HG02981 (cell line): ENCODE data around the gene TMEM266.

Experiments
- ATAC-seq: cut with Tn5 transposase; IDR thresholded peaks from one replicate; pipeline ENCODE4 v1.9.1; 2021; ENCODE audit warnings: mild to moderate bottlenecking, moderate library complexity; ENCODE audit not compliant: unreplicated experiment

TMEM266 gene

DNA sequence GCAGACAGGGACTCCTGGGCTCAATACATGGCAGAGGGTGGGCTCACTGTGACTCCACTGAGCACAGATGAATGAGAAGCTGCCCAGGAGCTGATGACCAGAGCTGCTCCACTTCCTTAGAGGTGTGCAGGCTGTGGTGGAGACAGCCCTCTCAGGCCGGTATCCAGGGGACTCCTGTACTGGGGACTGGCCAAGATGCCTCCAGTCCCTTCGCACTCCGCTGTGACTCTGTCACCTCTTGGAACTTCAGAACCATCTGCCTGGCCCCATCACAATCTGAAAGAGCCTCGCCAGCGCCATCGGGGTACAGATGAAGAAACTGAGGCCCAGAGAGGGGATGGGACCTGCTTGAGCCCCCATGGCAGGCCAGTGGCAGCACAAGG lies 140.3 kb downstream of the TMEM266 start:
- ATAC-seq, result no peak

DNA sequence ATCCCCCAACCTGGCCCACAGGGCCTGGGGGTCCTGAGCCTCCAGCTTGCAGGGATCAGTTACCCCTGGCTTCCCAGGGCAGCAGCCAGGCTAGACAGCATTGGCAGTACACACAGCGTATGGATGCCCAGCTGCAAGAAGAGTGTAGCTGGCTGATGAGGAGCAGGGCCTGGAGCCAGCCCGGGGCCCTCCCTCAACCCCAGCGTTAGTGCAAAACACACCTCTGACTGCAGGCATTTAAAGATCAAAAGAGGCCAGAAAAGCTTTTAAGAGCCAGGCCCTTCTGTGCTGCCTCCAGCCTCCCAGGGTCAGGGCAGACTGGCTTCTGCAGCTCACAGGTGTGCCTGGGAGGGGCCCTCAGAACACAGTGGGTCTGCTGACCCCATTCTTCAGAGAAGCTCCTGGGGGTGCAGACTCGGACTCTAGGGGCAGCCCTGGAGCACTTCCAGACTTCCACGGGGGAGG lies 140.9 kb downstream of the TMEM266 start:
- no peak for ATAC-seq

DNA sequence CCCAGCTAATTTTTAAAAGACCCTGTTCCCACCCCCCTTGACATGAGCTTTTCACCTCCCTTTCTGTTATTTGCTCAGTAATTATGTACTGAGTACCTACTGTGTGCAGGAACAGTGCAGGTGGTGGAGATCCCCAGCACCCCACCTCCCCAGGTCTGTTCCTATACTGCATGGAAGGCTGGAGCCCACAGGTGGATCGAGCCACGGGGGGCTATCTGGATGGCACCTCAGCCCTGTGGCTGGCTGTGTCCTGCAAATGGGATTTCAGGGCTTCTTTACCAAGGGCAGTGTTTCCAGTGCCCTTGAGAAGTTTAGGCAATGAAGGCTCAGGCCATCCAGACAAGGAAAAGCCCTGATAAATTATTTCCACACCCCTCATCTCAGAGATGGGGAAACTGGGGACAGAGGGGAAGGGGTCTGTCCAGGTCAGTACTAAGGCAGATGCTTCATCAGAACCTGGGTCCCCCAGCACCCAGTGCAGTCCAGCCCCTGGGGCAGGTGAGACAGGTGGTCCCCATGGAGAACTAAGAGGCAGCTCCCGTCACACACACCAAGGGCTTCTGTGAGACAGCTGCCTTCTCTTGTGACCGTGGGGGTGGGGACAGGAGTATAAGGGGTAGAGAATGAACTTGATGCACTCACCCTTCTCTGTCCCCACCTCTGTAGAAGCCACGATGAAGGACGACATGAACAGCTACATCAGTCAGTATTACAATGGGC lies 141.9 kb downstream of the TMEM266 start:
- no peak for ATAC-seq

DNA sequence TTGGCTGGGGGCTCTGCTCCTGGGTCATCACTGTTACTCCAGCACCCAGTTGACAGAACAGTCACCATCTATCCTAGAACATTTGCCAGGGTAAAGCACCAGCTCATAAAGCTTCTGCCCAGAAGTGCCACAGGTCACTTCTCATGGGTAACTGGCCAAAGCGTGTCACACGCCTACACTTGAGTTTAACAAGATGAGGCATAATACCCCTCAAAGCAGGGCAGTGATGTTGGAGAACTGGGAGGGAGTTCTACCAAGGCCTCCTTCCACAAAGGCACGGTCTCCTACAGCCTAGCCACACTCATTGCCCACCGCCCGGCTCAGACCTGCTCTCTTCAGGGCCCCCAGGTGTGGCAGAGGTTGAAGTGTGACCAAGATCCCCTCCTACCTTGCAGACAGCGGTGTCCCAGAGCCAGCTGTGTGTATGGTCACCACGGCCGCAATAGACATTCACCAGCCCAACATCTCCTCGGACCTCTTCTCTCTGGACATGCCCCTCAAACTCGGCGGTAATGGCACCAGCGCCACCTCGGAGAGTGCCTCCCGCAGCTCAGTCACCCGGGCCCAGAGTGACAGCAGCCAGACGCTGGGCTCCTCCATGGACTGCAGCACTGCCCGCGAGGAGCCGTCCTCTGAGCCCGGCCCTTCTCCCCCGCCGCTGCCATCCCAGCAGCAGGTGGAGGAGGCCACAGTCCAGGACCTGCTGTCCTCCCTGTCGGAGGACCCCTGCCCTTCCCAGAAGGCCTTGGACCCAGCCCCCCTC lies 143.7 kb downstream of the TMEM266 start:
- ATAC-seq, result no peak

DNA sequence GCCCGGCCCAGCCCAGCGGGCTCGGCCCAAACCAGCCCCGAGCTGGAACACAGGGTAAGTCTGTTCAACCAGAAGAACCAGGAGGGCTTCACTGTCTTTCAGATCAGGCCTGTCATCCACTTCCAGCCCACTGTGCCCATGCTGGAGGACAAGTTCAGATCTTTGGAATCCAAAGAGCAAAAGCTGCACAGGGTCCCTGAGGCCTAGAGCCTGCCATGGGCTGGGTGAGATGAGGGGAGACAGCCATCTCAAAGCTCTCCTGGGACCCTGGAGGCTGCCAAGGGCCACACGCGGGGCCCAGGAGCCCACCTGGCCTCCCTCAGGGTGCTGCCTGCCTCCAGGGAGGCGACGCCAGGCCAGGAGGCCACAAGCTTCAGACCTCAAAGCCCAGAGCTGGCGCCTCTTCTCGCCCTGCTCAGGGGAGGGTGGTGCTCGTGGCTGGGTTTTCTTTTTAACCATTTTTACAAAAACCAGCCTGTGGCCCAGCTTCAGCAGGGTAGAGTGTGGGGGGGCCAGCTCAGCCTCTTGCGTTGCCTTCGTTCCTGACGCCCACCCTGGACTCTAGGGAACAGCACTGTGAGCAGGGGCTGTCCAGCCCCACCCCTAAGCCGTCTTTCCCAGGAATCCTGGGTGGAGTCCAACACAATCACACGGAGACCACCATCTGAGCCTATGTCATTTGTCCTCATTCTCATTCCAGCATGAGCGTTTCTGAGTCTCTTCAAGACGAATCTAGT lies 144.5 kb downstream of the TMEM266 start:
- no peak for ATAC-seq

DNA sequence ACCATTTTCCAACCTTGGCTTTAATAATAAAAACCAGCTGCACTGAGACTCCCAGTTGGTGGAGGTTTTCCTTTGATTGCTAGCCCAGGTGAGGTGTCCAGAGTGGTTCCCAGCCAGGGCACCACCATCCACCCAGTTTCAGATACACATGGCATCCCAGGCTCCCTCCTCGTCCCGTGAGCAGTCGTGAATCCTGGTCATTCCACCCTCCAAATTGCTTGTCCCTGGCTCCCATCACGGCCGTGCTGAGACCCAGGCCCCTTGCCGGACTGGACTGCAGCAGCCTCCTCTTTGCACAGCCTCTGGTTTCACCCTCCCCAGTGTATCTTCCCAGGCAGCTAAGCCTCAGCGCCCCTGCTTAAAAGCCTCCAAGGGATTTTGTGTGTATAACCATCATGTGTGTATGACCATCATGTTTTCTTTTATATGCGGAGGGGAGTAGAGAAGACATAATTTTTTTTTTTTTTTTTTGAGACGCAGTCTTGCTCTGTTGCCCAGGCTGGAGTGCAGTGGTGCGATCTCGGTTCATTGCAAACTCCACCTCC lies 145.2 kb downstream of the TMEM266 start:
- no peak for ATAC-seq

DNA sequence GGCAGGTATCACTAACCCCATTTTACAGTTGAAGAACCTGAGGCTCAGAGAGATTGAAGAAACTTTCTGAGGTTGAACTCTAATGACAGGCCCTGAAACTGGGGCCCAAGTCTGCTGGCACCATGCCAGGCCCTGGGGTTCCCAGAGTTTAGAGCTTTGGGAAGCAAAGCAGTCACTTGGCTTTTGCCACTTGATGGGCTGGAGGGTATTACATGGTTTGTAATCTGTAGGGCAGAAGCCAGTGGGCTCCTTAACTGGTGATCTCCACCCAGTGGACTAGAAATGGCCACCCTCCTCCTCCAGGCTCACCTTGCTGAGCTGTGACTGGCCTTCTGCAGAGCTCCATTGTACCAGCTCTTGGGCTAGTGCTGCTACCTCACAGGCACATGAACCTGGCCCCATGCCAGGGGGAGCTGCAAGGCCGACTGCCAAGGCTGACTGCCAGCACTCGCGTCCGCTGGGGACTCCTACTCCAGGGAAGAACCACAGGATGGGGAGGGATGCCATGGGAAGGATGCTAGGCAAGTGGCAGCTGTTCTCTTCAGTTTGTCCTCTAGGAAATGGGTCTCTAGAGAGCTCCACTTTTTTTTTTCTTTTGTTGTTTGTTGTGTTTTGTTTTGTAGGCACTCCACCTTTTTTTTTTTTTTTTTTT lies 146.7 kb downstream of the TMEM266 start:
- ATAC-seq, result no peak

DNA sequence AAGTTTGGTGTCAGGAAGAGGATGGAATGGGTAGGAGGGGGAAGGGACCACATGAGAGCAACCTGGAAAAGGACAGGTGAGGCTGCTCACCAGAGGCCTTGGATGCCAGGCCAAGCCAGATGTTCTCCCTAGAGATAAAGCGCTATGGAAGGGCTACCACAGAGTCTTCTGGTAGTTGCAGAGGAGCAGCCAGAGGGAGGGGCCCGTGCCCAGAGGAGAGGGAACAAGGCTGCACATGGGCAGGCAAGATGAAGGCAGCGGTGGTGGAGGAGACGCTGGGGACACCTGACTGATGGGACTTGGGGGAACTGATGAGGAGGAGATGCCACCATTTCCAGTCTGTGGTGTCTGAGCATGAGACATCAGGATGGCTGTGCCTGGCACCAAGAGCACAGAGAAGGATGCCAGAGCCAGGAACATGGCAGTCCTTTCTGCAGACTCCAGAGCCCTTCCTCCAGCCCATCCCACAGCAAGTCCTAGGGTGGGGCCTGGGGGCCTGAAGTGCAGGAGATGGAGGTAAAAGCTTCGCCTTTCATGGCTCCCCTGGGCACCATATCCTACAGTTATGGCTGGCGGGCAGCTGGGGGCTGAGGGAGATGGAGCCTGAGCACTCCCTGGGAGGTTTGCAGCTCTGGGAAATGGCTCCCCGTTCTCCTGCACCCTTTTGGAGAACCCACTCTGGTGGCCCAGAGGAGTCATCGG lies 148.4 kb downstream of the TMEM266 start:
- no peak for ATAC-seq

DNA sequence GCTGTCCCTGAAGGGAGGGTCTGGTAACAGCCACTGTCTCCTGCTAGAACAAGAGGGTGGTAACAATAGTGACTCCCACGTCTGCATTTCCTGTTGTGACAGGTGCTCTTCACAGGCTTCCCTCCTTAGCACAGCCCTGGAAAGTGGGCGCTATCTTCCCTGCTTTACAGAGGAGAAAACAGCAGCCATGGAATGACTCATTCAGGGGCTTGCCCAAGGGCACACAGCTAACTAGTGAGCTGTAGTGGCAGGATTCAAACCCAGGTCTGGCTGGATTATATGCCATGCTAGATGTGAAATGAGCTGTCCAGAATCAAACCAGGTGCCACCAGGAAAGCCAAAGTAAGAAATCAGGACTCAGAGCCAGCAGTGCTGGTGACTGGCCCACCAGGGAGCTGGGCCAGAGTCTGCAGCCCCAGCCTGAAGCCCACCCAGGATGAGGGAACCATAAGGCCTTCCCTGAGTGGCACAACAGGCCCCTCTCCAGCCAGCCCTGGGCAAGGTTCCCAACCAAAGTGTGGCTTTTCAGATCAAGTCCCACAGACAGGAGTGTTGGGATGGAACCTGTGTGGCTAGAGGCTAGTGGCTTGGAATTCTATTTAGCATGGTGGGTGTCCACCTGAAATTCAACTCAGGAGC lies 149.1 kb downstream of the TMEM266 start:
- ATAC-seq, result no peak

DNA sequence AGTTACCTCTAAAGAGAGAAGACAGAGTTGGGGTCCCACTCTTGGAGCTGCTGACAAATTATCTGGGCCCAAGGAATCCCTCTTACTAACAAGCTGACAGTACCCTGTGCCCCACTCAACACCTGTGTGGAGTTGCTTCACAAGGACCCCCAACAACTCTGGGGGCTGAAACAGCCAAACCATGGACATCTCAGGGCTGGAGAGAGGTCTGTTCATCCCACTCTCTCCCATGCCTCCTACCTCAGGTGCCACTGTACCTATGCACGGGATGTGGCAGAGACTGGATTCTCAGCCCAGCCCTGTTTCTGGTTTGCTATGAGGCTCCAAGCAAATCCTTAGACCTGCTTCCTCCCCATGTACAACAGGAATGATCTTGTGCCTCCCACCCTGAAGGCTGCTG lies 149.7 kb downstream of the TMEM266 start:
- no peak for ATAC-seq

DNA sequence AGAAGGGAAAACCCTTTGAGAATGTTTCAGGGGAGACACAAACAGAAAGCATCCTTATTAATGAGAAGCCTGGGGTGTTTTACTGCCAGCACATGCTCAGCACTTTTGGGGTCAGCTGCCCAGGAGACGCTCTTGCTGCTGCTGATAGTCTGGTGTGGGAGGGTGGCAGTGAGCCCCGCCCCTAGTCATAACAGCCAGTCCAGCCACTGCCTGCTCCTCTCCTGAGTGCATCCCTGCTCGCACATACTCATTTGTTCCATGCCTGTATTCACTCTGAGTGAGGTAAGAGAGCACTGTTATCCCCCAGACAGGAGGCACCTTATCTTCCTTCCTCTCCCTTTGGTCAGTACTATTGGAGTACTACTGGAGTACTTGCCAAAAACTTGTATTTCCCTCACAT lies 150.2 kb downstream of the TMEM266 start:
- no peak for ATAC-seq

DNA sequence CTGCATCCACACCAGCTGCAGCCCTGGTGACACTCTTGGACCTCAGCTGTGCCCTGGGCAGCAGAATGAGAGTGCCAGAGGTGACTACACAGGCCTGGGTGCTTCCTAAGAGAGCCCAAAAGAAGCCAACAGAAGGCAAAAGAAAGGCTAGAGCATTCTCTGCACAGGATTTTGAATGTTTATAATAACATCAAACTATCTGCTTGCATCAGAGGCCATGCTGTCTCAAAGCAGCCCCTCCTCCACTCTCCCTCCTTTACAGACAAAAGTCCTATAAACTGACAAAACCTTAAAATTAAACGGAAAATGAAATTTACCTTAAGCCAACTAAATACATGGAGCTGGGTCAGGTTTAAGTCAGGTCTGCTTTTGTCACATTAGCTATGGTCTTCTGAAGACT lies 155.8 kb downstream of the TMEM266 start:
- ATAC-seq, result no peak

DNA sequence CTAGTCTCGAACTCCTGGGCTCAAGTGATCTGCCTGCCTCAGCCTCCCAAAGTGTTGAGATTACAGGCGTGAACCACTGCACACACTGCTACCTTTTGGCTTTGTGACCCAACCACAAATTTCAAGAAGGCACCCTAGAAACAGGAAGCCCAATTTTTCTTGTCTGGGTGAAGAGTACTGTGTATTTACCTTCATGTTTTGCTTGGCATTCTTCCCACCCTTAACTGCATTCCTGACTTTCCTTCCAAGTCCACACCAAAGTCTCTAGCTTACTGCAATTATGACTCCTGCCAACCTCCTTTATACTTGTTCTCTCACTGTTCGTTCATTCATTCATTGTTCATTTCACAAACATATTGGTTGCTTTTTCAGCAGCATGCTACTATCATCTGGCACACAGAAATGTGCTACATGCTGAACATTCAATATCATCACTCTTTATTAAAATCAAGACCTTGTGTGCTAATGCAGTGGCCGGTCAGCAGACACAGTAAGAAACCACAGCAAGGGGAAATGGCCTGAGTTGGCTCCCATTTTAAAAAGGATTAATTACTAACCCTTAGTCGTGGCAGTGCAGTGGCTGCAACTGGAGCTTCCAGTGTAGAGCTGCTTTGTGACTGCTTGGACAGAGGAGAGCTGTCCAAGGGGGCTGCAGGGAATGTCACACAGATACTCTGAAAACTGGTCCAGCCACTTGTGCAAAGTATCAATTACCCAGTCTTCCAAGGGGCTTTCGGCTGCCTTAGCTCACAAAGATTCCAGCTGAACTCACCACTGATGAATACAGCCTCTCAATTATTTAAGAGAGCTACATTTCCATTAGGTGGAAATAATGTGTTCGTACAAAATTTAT lies 157.5 kb downstream of the TMEM266 start:
- ATAC-seq, result no peak

DNA sequence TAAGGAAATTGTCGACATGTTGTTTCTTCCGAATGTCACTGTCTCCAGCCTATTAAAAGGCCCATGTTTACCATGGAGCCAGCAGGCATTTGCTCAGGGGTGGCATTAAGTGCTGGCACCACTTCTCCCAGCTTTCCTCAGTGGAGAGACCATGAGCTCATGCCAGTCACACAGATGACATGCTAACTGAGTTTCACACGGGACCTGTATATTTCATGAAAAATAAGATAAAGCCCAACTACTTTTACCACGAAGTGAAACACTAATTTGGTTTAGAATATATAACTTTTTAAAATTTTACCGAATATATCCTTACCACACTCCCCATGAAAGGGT lies 158.1 kb downstream of the TMEM266 start:
- ATAC-seq, result no peak

DNA sequence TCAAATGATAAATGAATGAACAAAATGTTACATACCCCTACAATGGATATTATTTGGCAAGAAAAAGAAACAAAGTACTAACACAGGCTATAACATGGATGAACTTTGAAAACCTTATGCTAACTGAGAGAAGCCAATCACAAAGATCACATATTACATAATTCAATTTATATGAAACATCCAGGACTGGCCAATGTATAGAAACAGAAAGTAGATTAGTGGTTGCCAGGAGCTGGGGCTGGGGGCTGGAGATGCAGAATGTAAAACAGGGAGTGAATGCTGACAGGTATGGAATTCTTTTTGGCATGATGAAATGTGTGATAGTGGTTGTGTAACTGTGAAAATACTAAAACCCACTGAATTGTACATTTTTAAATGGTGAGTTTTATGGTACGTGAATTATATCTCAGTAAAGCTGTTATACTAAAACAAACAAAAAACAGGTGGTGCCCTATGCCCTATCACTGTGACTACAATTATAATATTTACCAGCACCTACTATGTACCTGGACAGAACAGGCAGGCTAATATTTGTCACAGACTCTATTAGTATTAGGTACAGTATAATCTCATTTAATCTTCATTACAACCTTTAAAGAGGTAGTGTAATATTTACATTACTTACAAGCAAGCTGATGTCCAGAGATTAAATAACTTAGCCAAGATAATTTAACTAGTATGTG lies 161.4 kb downstream of the TMEM266 start:
- no peak for ATAC-seq

DNA sequence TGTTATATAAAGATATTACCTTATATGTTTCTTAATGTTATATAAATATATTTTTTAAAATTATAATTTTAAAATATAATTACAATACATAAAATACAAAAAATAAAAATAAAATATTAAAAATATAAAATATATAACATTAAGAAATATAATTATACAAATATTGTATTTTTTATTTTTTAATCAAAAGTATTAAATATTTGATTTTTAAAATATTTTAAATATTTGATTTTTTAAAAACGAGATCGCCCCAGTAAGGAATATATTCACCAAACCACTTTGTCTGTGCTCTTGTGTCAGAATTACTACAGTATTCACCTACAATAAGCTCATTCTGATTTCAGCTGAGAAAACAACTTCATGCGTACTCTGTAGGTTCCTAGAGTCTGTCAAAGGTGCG lies 162.4 kb downstream of the TMEM266 start:
- ATAC-seq, result no peak

DNA sequence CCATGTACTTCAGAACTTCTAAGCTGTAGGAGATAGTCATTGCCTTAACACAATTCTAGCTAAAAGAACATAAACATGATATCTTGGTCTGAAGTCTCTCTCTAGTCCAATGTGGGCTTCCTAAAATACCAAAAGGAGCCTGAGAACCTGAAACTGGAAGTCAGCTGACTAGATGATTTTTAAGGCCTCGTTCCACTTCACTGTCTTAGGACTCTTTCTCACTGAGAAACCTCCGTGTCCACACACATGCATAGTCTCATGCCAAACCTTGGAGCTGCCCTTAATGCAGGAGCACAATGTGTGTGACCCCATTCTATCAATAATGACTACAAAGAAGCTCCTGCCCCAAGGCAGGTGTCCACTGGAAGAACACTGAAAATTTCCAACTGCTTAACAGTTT lies 163.7 kb downstream of the TMEM266 start:
- ATAC-seq, result no peak

DNA sequence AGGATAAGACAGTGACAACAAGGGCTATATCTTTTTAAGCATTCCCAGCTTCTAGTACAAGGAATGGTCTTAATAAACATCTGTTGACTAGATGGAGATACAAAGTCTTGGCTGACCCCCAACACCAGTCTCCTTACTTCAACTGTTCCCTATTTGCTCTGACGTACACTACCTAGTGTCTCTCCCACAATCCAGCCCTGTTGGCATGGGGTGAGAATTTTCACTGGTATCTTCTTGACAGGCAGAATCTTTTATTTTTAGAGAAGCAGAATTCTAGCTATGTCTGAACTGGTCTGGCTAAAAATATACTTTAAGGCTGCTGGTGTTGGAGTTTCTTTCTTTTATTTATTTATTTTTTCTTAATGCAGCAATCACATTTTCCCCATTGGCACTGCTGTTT lies 169.5 kb downstream of the TMEM266 start:
- ATAC-seq, result no peak

DNA sequence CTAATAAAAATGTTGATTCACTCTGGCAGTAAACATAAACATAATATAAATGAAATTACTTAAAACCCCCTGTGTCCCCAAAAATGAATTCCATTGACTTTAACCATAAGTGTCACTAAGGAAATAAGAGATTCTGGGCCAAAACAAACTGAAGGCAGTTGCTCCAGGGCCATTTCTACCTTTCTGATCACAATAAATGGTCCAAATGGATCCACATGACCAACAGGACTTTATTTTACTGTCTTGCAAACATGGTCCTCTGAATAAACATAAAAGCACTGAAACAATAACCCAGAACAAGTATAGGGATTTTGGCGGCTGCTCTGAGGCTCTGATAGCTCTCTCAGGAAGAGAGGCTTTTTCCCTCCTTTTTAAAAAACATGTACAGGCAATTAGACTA lies 174.1 kb downstream of the TMEM266 start:
- ATAC-seq, result no peak
